ENCODE data around the gene MCCD1.

MCCD1 gene

DNA sequence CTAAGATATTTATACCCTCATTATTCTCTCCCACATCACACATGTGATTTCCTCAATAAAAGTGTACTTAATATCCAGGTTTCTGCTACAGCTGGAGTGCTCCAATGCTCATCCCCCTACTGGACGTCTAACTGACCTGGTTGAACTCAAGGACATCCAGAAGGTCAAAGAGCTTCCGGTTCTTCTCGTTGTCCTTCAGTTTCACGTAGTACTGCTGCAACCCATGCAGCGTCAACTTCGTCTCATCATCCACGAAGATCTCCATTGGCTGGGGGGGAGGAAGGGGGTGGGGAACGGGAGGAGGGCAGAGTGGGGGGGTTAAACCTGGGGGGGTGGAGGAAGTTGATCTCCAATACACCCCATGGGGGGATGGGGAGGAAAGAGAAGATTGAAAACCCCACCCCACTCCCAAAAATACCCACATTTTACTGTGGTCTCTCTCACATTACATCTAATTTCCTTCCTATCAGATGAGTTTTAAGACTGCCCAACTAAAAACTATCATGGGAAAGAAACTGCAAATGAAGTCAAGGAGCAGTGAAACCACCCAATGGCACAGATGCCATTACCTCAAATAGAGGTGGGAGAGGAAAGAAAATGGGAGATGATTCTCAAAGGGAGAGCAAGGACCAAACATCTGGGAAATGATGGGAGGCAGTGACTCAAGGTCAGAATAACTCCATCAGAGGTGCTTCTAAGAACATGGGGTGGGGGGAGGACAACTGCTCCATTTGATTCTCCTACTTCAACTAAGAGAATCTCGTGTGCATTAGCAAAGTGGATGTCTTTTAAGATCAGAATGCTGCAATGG is 4.1 kb downstream of the MCCD1 start:
- H3K4me3 ChIP-seq (ENCODE audit: low read depth, low read length): no peak overlapping the region
- TF ChIP-seq CTCF (IDR thresholded peaks at IDR 0.05; ENCODE audit: low read depth, low read length): no peak

DNA sequence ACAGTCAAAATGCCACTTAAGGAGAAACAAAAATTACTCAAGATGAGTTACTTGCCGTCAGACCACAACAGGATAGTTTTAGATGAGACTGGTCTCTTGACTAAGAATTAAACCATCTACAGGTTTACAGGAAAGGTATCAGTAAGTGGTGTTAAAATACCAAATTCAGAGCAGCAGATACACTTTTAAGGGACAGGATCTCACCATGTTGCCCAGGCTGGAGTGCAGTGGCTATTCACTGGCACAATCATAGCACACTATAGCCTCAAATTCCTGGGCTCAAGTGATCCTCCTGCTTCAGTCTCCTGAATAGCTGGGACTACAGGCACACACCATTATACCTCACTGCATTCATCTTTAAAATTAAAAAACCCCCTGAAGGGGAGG is 4.7 kb downstream of the MCCD1 start:
- no peak overlapping the region for H3K4me3 ChIP-seq (ENCODE audit: low read depth, low read length)
- no peak for TF ChIP-seq CTCF (IDR thresholded peaks at IDR 0.05; ENCODE audit: low read depth, low read length)

- TF ChIP-seq CTCF (IDR thresholded peaks at IDR 0.05; ENCODE audit: low read depth, low read length): no peak
- H3K4me3 ChIP-seq (ENCODE audit: low read depth, low read length): no peak overlapping the region
Observed at GRCh38 chr6:31534011-31534410, 5.2 kb downstream of the MCCD1 start.

DNA sequence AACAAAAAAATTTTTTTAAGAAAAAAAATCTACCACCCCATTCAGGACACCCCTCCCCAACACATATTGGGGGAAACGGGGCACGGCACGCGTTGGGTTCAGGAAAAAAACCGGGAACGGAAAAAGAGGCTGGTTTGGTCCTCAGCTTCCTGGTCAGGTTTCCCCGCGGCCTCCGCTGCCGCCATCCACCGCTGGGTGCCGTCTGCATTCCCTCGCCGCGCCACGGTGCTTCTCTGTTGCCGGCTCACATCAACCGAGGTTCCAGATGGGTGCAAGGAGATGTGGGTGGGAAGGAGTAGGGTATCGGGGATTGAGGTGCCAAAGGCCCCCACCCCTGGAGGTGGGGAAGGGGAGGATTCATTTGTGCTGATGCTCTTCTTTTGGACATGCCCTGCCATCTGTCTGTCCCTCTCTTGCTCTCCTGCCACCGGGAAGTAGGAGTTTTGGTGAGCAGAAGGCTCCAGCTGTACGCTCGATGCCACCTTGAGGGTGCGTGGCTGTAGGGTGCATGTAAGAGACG is 5.8 kb downstream of the MCCD1 start:
- TF ChIP-seq CTCF (IDR thresholded peaks at IDR 0.05; ENCODE audit: low read depth, low read length): no peak
- no peak overlapping the region for H3K4me3 ChIP-seq (ENCODE audit: low read depth, low read length)

- H3K4me3 ChIP-seq (ENCODE audit: low read depth, low read length): no peak overlapping the region
- no peak for TF ChIP-seq CTCF (IDR thresholded peaks at IDR 0.05; ENCODE audit: low read depth, low read length)
Observed at GRCh38 chr6:31535538-31536324, 7.0 kb downstream of the MCCD1 start.

DNA sequence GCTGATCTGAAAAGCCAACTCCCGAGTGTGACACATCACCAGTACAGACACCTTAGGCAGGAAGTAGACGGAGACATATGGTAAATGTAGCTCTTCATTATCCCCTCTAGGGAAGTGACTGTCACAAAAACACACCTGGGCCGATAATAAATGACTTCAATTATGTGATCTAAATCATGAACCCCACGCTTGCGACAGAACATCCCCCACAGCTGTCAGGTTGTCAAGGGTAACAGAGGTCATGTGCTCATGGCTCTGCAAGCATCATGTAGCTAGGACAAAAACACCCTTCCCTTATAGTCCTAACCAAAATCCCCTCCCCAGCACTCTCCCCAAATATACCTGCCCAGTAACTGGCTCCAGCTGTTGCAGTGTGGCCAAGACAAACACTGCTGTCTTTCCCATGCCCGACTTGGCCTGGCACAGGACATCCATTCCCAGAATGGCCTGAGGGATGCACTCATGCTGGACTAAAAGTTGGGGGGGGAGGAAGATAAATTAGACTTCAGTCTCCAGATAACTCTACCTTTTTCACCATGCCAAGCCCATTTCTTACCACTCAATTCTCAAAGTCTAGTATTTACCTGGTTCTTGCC is 10.1 kb downstream of the MCCD1 start:
- no peak for TF ChIP-seq CTCF (IDR thresholded peaks at IDR 0.05; ENCODE audit: low read depth, low read length)
- 0 out of 2 replicates have a peak overlapping the region, but pooled peaks have one; percentile 4 for H3K4me3 ChIP-seq (ENCODE audit: low read depth, low read length)
